Body of pancreas (tissue), 4 donors: ENCODE measurements around the gene TRAPPC6A. TPM values are rescaled to one million over a fixed set of nuclear protein-coding genes. Genes with fewer than 3 reads are reported as not detected.

ENCODE experiments used
- ATAC-seq: fragments of 150-250 bp; one replicate; pipeline ENCODE4 v1.9.1; 2016
- DNase-seq, 4 donors: peaks; one replicate each; pipeline ENCODE4 v3.0.0-alpha.2; 2019
- H3K27ac ChIP-seq, 4 donors: fragments of 200-600 bp; sonication (generic); 1 replicate in 3 of 4; 2 replicates in 1 of 4; pipeline versions ENCODE4 v1.5.1 to v1.6.1; 2016 to 2019; ENCODE audit warnings: mild to moderate bottlenecking in 1 of 4, mixed read lengths in 1 of 4, moderate library complexity in 1 of 4
- H3K27me3 ChIP-seq, 2 donors: fragments of 200-600 bp; sonication (generic); one replicate each; pipeline ENCODE4 v1.6.0; 2016; ENCODE audit warnings: mild to moderate bottlenecking in 1 of 2
- H3K36me3 ChIP-seq, 2 donors: fragments of 200-600 bp; sonication (generic); replicated peaks in 1 of 2; 2 replicates each; pipeline ENCODE4 v1.5.1; 2016; ENCODE audit warnings: low read depth in 2 of 2; ENCODE audit not compliant: insufficient read depth in 1 of 2
- H3K4me1 ChIP-seq: fragments of 200-600 bp; sonication (generic); one replicate; pipeline ENCODE4 v1.6.0; 2016
- H3K4me3 ChIP-seq, 2 donors: fragments of 200-600 bp; sonication (generic); 1 replicate in 1 of 2; 2 replicates in 1 of 2; pipeline ENCODE4 v1.5.1; 2016 to 2019
- H3K9me3 ChIP-seq, 3 donors: fragments of 200-600 bp; sonication (generic); 1 replicate in 2 of 3; 2 replicates in 1 of 3; pipeline ENCODE4 v1.5.1; 2016
- POLR2A ChIP-seq, 3 donors: fragments of 450-650 bp; IDR thresholded peaks; one replicate each; pipeline ENCODE4 v1.6.1; 2016; ENCODE audit warnings: antibody characterized with exemption in 3 of 3, mild to moderate bottlenecking in 2 of 3
- WGBS, 2 donors: methylation state at CpG; one replicate each; pipeline ENCODE4 v1.1.5; 2017; 5-methylcytosine and 5-hydroxymethylcytosine counted together
- intact Hi-C: fragments of 100-400 bp; cut with DNase I; formaldehyde crosslinking; loops from one replicate; pipeline ENCODE4 v1.15.1; 2023
- total RNA-seq, 2 donors: library from RNA; depleted of rRNA; stranded (reverse); fragments of >200 nt; gene quantifications; one replicate each; pipeline ENCODE4 v1.1.0, GENCODE V29; 2016
- TF ChIP-seq, protein P1 (sequence below), 7 experiments: fragments of 450-650 bp in 4 of 7; fragments of 200-600 bp in 3 of 7; sonication (generic) in 3 of 7; IDR thresholded peaks; one replicate each; pipeline ENCODE4 v1.5.1; 2016 to 2019; ENCODE audit warnings: antibody characterized with exemption in 7 of 7

Gene TRAPPC6A
- total RNA-seq, 2 donors from 2014 or later: 8.3 TPM; not detected in 1

DNA sequence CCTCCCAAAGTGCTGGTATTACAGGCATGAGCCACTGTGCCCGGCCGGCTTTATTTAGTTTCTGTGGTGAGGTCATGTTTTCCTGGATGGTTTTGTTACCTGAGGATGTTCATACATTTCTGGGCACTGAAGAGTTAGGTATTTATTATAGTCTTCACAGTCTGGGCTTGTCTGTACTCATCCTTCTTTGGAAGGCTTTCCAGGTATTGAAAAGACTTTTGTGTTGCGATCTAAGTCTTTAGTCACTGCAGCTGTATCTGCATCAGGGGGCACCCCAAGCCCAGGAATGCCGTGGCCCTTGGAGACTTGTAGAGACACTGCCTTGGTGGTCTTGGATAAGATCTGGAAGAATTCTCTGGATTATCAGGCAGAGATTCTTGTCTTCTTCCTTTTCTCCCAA, 13.3 kb upstream of the TRAPPC6A start:
- Histone ChIP-seq H3K27ac (no peak overlapping the region), H3K9me3 (no peaks in the 10 kb centered on the region), H3K36me3 (no peaks in the 10 kb centered on the region), H3K4me3 (no peak overlapping the region), H3K27me3 (no peaks in the 10 kb centered on the region), H3K4me1 (no peaks in the 10 kb centered on the region)
- intact Hi-C loops: no loop called here
- DNase-seq: no peak
- no peak for ATAC-seq
- WGBS, 2 donors: 94 to 95% methylated on average over 3 to 4 of the region's 4 CpGs
- TF ChIP-seq, protein P1, sequence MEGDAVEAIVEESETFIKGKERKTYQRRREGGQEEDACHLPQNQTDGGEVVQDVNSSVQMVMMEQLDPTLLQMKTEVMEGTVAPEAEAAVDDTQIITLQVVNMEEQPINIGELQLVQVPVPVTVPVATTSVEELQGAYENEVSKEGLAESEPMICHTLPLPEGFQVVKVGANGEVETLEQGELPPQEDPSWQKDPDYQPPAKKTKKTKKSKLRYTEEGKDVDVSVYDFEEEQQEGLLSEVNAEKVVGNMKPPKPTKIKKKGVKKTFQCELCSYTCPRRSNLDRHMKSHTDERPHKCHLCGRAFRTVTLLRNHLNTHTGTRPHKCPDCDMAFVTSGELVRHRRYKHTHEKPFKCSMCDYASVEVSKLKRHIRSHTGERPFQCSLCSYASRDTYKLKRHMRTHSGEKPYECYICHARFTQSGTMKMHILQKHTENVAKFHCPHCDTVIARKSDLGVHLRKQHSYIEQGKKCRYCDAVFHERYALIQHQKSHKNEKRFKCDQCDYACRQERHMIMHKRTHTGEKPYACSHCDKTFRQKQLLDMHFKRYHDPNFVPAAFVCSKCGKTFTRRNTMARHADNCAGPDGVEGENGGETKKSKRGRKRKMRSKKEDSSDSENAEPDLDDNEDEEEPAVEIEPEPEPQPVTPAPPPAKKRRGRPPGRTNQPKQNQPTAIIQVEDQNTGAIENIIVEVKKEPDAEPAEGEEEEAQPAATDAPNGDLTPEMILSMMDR (IDR thresholded peaks at IDR 0.05): no peak
- no peak for TF ChIP-seq POLR2A (IDR thresholded peaks at IDR 0.05)

DNA sequence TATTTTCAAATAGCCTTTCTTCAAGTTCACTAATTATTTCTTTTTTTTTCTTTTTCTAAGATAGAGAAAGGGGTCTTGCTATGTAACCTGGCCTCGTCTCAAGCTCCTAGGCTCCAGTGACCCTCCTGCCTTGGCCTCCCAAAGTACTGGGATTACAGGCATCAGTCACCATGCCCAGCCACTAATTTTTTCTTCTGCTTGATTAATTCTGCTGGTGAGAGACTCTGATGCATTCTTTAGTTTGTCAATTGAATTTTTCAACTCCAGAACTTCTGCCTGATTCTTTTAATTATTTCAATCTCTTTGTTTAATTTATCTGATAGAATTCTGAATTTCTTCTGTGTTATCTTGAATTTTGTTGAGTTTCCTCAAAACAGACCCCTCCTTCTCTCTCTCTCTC, 11.9 kb upstream of the TRAPPC6A start:
- no peak overlapping the region for H3K4me3 ChIP-seq
- DNase-seq (no peak), ATAC-seq (no peak)
- TF ChIP-seq POLR2A (IDR thresholded peaks at IDR 0.05): no peak
- TF ChIP-seq, protein P1 (IDR thresholded peaks at IDR 0.05): no peak
- H3K4me1 ChIP-seq: no peaks in the 10 kb centered on the region
- H3K36me3 ChIP-seq: no peaks in the 10 kb centered on the region
- intact Hi-C loops: no loop called here
- no peaks in the 10 kb centered on the region for H3K27me3 ChIP-seq
- no peaks in the 10 kb centered on the region for H3K9me3 ChIP-seq
- WGBS, 2 donors: 85 to 100% methylated on average over 1 of the region's 1 CpG
- no peak overlapping the region for H3K27ac ChIP-seq

DNA sequence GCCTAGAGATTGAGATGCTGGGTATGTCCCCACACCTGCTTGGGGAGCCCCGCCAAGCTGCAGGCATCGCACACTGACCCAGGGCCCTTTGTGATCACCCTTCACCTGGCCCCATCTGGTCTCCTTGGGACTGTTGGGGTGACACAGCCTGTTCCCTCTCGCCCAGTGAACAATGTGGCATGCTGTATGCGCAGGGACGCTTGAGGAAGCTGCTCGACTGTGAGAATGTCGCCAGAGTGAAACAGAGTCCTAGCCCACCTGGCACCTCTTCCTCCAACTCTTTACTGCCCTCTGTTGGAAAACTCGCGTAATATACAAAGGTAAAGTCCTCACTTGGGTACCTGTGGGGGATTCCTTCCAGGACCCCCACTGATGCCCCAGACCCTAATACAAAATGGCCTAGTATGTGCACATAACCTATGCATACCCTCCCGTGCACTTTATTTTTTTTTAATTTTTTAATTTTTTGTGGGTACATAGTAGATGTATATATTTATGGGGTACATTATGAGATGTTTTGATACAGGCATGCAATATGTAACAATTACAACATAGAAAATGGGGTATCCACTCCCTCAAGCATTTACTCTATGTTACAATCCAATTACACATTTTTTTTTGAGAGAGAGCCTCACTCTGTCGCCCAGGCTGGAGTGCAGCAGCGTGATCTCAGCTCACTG, 9.5 kb upstream of the TRAPPC6A start:
- no peaks in the 10 kb centered on the region for H3K9me3 ChIP-seq
- H3K4me1 ChIP-seq: no peaks in the 10 kb centered on the region
- TF ChIP-seq, protein P1 (IDR thresholded peaks at IDR 0.05): peak in 6 of 7 experiments; percentile 40 to 52 (median 47)
- no peak for TF ChIP-seq POLR2A (IDR thresholded peaks at IDR 0.05)
- no peak overlapping the region for H3K4me3 ChIP-seq
- intact Hi-C loops: no loop called here
- peak in 2 of 4 donors; percentile 25 to 26 for DNase-seq
- 27 to 36% methylated on average over 10 to 12 of the region's 12 CpGs for WGBS, 2 donors
- no peaks in the 10 kb centered on the region for H3K36me3 ChIP-seq
- peak; percentile 63 for ATAC-seq
- no peak overlapping the region for H3K27ac ChIP-seq
- H3K27me3 ChIP-seq: no peaks in the 10 kb centered on the region

DNA sequence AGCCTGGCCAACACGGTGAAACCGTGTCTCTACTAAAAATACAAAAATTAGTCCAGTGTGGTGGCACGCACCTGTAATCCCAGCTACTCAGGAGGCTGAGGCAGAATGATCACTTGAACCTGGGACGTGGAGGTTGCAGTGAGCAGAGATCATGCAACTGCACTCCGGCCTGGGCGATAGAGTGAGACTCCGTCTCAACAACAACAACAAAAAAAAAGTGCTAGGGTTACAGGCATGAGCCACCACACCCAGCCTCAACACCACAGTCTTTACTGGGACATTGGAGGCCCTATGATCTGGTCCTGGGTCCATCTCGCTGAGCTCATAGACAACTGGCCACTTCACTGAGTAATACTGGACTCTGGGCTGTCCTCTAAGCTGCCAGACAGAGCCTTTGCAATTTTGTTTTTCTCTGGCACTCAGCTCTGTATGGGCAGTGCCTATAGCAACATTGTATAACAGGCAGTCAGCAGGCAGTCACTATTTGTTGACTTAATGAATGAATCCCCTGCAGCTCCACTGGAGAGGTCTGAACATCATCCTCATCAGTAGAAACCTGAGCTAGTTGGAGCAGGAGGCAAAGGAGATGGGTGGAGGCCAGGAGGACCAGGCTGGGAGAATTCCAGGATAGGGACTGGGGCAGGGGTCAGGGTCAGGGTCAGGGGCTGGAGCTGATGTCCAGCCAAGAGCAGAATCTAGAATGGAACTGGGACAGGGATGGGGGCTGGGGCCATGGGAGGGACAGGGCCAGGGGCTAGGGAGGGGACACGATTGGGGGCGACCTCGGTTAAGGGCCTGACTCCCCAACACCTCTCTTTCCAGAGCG, 8.7 kb upstream of the TRAPPC6A start:
- ATAC-seq (no peak), DNase-seq (no peak)
- Histone ChIP-seq H3K9me3 (no peaks in the 10 kb centered on the region), H3K36me3 (no peaks in the 10 kb centered on the region), H3K27ac (no peak overlapping the region), H3K27me3 (no peaks in the 10 kb centered on the region), H3K4me3 (no peak overlapping the region), H3K4me1 (peaks cover under 1% of the 10 kb centered on the region)
- WGBS, 2 donors: 90 to 91% methylated on average over 11 to 12 of the region's 12 CpGs
- intact Hi-C loops: no loop called here
- TF ChIP-seq POLR2A (IDR thresholded peaks at IDR 0.05): no peak
- TF ChIP-seq, protein P1 (IDR thresholded peaks at IDR 0.05): no peak
